Keratinocyte (primary cell): ENCODE measurements around the gene EEF2K. TPM values are rescaled to one million over a fixed set of nuclear protein-coding genes. Genes with fewer than 3 reads are reported as not detected.

Experiments
- DNase-seq: peaks from one replicate; pipeline ENCODE4 v3.0.0-alpha.2; 2011; ENCODE audit warnings: low read depth, missing footprints, low spot score
- FAIRE-seq: peaks from 2 replicates; lab custom pipeline; 2011; peaks lifted over from hg19 to GRCh38; lab: Jason Lieb, UNC
- H2AFZ ChIP-seq: 2 replicates; pipeline ENCODE4 v1.6.0; 2012; ENCODE audit warnings: low read length, control low read depth, inconsistent platforms; ENCODE audit not compliant: control insufficient read depth
- H3K27ac ChIP-seq: 2 replicates; pipeline ENCODE4 v1.5.1; 2011; ENCODE audit warnings: low read length; ENCODE audit not compliant: control insufficient read depth, insufficient read depth
- H3K27me3 ChIP-seq: 3 replicates; pipeline ENCODE4 v1.6.0; 2011; ENCODE audit warnings: low read length; ENCODE audit not compliant: control insufficient read depth, insufficient read depth; ENCODE audit errors: extremely low read depth
- H3K36me3 ChIP-seq, 2 experiments: 2 replicates in 1 of 2; 3 replicates in 1 of 2; pipeline ENCODE4 v1.5.1; 2011; ENCODE audit warnings: low read length in 2 of 2, mild to moderate bottlenecking in 1 of 2; ENCODE audit not compliant: control insufficient read depth in 2 of 2, insufficient read depth in 2 of 2; ENCODE audit errors: extremely low read depth in 1 of 2
- H3K4me1 ChIP-seq: 3 replicates; pipeline ENCODE4 v1.5.1; 2011; ENCODE audit warnings: low read length; ENCODE audit not compliant: control insufficient read depth, insufficient read depth; ENCODE audit errors: extremely low read depth
- H3K4me2 ChIP-seq: 3 replicates; pipeline ENCODE4 v1.6.0; 2011; ENCODE audit warnings: low read depth, low read length; ENCODE audit not compliant: control insufficient read depth, insufficient read depth; ENCODE audit errors: extremely low read depth
- H3K4me3 ChIP-seq, 3 experiments: fragments of 200-600 bp in 1 of 3; sonication (generic) in 1 of 3; 2 replicates in 2 of 3; 3 replicates in 1 of 3; pipeline ENCODE4 v1.5.1; 2011 to 2016; ENCODE audit warnings: low read length in 3 of 3, mild to moderate bottlenecking in 3 of 3, control low read depth in 2 of 3, inconsistent platforms in 1 of 3, low read depth in 1 of 3, mixed read lengths in 1 of 3, mixed run types in 1 of 3, moderate library complexity in 1 of 3; ENCODE audit not compliant: control insufficient read depth in 2 of 3, insufficient read depth in 2 of 3; ENCODE audit errors: extremely low read depth in 1 of 3
- H3K79me2 ChIP-seq: 2 replicates; pipeline ENCODE4 v1.6.0; 2012; ENCODE audit warnings: low read length; ENCODE audit not compliant: control insufficient read depth, insufficient read depth
- H3K9ac ChIP-seq: 3 replicates; pipeline ENCODE4 v1.6.0; 2011; ENCODE audit warnings: low read length; ENCODE audit not compliant: control insufficient read depth, insufficient read depth; ENCODE audit errors: extremely low read depth
- H3K9me1 ChIP-seq: 3 replicates; pipeline ENCODE4 v1.6.0; 2011; ENCODE audit warnings: low read length; ENCODE audit not compliant: control insufficient read depth, insufficient read depth; ENCODE audit errors: extremely low read depth
- H3K9me3 ChIP-seq: 2 replicates; pipeline ENCODE4 v1.5.1; 2012; ENCODE audit warnings: low read depth, low read length; ENCODE audit not compliant: control insufficient read depth
- H4K20me1 ChIP-seq: 3 replicates; pipeline ENCODE4 v1.6.0; 2011; ENCODE audit warnings: low read length; ENCODE audit not compliant: control insufficient read depth, insufficient read depth; ENCODE audit errors: extremely low read depth
- CTCF ChIP-seq, 3 experiments: IDR thresholded peaks in 1 of 3; conservative IDR thresholded peaks in 1 of 3; optimal IDR thresholded peaks in 1 of 3; 2 replicates in 2 of 3; 3 replicates in 1 of 3; pipeline versions ENCODE3 to v1.5.1; 2011; ENCODE audit warnings: low read length in 3 of 3, mild to moderate bottlenecking in 3 of 3, moderate library complexity in 2 of 3, control low read depth in 1 of 3, inconsistent platforms in 1 of 3; ENCODE audit not compliant: insufficient read depth in 2 of 3; ENCODE audit errors: extremely low read depth in 1 of 3
- EZH2 ChIP-seq: IDR thresholded peaks from one replicate; pipeline ENCODE4 v1.6.1; 2012; ENCODE audit warnings: inconsistent platforms, mild to moderate bottlenecking, low read length, moderate library complexity
- dilution Hi-C: fragments of 300-500 bp; cut with MboI; formaldehyde crosslinking; loops from one replicate; pipeline ENCODE4 v1.7.0; 2020; ENCODE audit warnings: low sequenced_read_pairs; ENCODE audit not compliant: extremely low pct_ligation_motif_present
- polyA plus RNA-seq, 5 experiments: library from polyadenylated mRNA; depleted of rRNA in 3 of 5; stranded (reverse) in 3 of 5; stranded (forward) in 1 of 5; unstranded in 1 of 5; fragments of >200 nt; gene quantifications; 1 replicate in 1 of 5; 2 replicates in 3 of 5; 3 replicates in 1 of 5; pipeline versions ENCODE4 v1.2.1 to v1.2.3, GENCODE V29; 2011 to 2012; ENCODE audit warnings: missing spikeins in 2 of 5, low read depth in 1 of 5, low replicate concordance in 1 of 5

Gene EEF2K
- polyA plus RNA-seq, 1 donor (not counting 4 experiments of a cell fraction or from before 2014, with no cell fraction given) = 7.3 TPM

DNA sequence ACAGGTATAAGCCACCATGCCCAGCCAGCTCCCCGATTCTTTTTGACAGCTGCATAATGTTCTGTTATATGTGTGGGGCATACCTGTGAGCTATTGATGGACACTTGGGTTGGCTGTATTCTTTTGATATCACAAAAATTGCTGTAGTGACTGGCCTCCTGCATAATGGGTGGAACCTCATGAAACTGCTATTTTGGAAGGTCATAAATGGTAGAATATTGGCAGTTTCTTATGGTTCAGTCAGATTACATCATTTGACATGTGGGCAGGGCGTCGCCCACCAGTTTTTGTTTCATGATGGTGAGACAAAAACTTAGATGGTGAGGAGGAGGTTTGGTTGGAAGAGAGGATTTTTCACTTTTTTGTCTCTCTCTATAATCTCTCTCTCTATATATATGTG is 64.4 kb downstream of the EEF2K start:
- DNase-seq = no peak
- no peak overlapping the region for H2AFZ ChIP-seq
- dilution Hi-C loops = no loop called here
- H3K4me3 ChIP-seq = no peak overlapping the region
- no peaks in the 10 kb centered on the region for H3K4me1 ChIP-seq
- H3K9me1 ChIP-seq = no peaks in the 10 kb centered on the region
- FAIRE-seq = no peak
- no peak for TF ChIP-seq EZH2
- no peak for TF ChIP-seq CTCF (optimal IDR thresholded peaks at IDR 0.05 in 1 of 3, IDR thresholded peaks at IDR 0.05 in 1 of 3, conservative IDR thresholded peaks at IDR 0.05 in 1 of 3; ENCODE audit: extremely low read depth in 1 of 3, insufficient read depth in 2 of 3, low read length in 3 of 3)
- no peak overlapping the region for H3K9ac ChIP-seq
- H3K36me3 ChIP-seq = peaks cover 15% of the 10 kb centered on the region in 2 experiments
- H3K27ac ChIP-seq = no peak overlapping the region
- H3K79me2 ChIP-seq = no peaks in the 10 kb centered on the region
- H3K4me2 ChIP-seq = no peak overlapping the region
- no peaks in the 10 kb centered on the region for H3K9me3 ChIP-seq
- H4K20me1 ChIP-seq = no peaks in the 10 kb centered on the region
- H3K27me3 ChIP-seq = no peaks in the 10 kb centered on the region

DNA sequence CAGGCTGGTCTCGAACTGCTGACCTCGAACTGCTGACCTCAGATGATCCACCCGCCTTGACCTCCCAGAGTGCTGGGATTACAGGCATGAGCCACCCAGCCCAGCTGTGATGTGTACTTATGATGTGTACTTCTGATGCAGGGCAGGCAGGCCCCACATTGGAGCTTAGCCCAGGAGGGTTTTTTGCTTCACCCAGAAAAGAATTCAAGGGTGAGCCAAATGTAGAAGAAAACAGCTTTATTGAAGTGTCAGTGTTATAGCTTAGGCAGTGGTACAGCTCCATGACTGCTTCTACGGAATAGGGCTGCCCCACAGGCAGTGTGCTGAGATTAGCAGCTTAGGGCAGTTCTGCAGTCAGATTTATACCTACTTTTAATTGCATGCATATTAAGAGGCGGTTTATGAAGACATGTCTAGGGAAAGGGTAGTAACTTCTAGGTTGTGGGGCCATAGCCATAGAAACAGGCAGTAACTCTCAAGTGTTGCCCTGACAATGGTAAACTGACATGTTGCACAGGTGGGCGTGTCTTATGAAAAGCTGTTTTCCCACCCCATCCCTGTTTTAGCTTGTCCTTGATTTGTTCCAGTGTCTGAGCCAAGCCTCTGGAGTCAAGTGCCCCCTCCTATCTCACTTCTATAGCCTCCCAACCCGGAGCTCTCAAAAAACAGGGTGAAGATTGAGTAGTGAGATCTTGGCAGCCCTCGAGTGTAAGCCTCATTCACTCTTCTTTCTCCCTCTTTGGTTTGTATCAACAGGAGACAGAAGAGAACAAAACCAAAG is 67.0 kb downstream of the EEF2K start:
- Histone ChIP-seq H3K36me3 (peaks cover 9 to 10% of the 10 kb centered on the region in 2 experiments), H3K27me3 (no peaks in the 10 kb centered on the region), H3K4me3 (no peak overlapping the region), H3K4me2 (no peak overlapping the region), H3K79me2 (no peaks in the 10 kb centered on the region), H3K4me1 (no peaks in the 10 kb centered on the region), H3K27ac (no peak overlapping the region), H3K9ac (no peak overlapping the region), H2AFZ (no peak overlapping the region), H4K20me1 (no peaks in the 10 kb centered on the region), H3K9me1 (no peaks in the 10 kb centered on the region), H3K9me3 (no peaks in the 10 kb centered on the region)
- DNase-seq (no peak), FAIRE-seq (no peak)
- TF ChIP-seq CTCF (optimal IDR thresholded peaks at IDR 0.05 in 1 of 3, IDR thresholded peaks at IDR 0.05 in 1 of 3, conservative IDR thresholded peaks at IDR 0.05 in 1 of 3; ENCODE audit: extremely low read depth in 1 of 3, insufficient read depth in 2 of 3, low read length in 3 of 3) (no peak), EZH2 (no peak)
- dilution Hi-C loops = no loop called here
